Sigmoid colon (tissue), 4 donors: Measurements from ENCODE around the gene FKBP15.

Experiments used
- CTCF ChIP-seq, 4 experiments: fragments of 450-650 bp in 3 of 4; fragments of 200-600 bp in 1 of 4; IDR thresholded peaks; one replicate each; pipeline ENCODE4 v1.5.1; 2016 to 2019; ENCODE audit warnings: antibody characterized with exemption in 4 of 4, mild to moderate bottlenecking in 3 of 4, moderate library complexity in 2 of 4
- EP300 ChIP-seq, 4 donors: sonication (generic); formaldehyde crosslinking; IDR thresholded peaks; one replicate each; pipeline ENCODE4 v1.6.1; 2017; ENCODE audit warnings: antibody characterized with exemption in 4 of 4
- POLR2A ChIP-seq, 2 donors: fragments of 450-650 bp; IDR thresholded peaks; one replicate each; pipeline ENCODE4 v1.6.1; 2016; ENCODE audit warnings: antibody characterized with exemption in 2 of 2, mild to moderate bottlenecking in 2 of 2, moderate library complexity in 2 of 2
- POLR2AphosphoS5 ChIP-seq, 4 donors: sonication (generic); formaldehyde crosslinking; IDR thresholded peaks; one replicate each; pipeline ENCODE4 v1.6.1; 2017; ENCODE audit warnings: antibody characterized with exemption in 4 of 4

GRCh38 chr9:113185271-113185670, 35.8 kb downstream of the FKBP15 start:
- no peak for TF ChIP-seq CTCF (IDR thresholded peaks at IDR 0.05)
- TF ChIP-seq POLR2A (IDR thresholded peaks at IDR 0.05): no peak
- no peak for TF ChIP-seq POLR2AphosphoS5 (IDR thresholded peaks at IDR 0.05)
- no peak for TF ChIP-seq EP300 (IDR thresholded peaks at IDR 0.05)
